ENCODE results near the gene IARS2. TPM values are rescaled to one million over a fixed set of nuclear protein-coding genes. Genes with fewer than 3 reads are reported as not detected.

Gene IARS2
- total RNA-seq: 99.8 and 113 TPM in 2 replicates

DNA sequence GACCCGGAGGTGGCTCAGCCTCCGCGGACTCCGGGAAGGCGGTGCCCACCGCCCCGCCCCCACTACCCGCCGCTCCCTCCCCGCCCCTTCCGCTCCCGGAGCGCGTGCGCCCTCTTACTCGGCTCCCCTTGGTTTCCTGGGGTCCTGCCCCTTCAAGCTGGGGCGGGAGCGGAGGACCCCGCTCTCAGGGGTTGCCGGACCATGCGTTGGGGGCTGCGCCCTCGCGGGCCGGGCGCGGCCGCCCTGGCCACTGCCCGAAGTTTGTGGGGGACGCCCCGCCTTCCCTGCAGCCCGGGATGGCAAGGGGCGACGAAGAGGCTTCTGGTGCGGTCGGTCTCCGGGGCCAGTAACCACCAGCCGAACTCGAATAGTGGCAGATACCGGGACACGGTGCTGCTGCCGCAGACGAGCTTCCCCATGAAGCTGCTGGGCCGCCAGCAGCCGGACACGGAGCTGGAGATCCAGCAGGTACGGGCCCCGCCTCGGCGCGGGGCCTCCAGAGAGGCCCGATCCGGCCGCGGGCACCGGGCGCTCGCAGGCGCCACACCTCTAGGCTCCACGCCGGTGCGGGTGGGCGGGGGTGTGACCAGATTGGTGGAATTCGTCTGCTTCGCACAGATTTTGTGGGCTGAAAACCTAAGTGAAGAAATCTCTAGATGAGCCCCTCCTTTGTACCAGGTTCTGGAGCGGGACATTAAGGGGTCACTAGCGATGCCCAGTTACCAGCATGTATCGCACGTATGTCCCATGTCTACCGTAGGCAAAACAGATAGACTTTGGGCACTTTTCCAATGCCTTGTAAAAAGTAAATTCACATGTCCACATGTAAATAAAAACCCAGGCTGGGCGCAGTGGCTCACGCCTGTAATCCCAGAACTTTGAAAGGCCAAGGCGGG lies at the start of gene IARS2:
Gene IARS2, plus strand, starts transcription at position 117 of the 896 bp plus-strand sequence. Its CDS starts 85 bp downstream, at position 202.

DNA sequence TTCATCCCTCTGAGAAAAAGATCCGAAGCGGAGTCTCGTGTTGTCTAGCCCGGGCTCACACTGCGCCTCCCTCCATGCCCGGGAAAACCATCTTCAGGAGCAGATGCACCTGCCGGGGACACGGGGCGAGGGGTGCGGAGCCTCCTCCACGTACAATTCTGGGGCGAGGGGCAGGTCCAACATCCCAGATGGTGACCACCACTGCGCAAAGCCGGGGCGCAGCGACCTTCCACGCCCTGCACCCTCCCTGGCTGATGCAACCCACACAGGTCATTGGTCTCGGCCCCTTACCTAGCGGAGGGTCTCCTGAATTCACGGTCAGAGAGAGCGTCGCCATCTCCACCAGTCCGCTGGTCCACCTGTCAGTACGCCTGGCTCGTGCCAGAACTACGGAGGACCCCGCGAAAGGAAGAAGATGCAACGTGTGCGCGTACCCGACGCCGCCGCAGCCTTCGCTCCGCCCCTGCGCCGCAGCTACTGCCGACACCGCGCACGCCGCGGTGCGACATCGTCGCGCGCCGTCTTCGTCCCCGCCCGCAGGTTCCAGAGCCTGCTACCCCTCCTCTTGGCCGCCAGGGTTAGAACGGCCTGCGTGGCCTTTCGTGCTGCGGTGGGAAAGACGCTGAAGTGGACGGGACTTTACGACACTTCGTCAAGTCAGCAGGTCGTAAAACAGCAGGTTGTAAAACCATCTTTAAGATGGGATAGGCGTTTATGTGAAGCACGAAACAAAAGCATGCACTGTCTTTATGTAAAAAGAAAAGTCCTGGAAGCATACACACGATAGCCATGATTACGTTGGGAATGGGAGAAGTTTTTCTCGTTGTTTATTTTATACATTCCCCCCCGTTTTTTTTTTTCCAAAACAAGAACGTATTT lies 47.6 kb upstream of the IARS2 start, which contains the start of gene EPRS1:
Gene EPRS1, minus strand, starts transcription at position 454 of the 879 bp plus-strand sequence. Its CDS starts 117 bp downstream, at position 337.

DNA sequence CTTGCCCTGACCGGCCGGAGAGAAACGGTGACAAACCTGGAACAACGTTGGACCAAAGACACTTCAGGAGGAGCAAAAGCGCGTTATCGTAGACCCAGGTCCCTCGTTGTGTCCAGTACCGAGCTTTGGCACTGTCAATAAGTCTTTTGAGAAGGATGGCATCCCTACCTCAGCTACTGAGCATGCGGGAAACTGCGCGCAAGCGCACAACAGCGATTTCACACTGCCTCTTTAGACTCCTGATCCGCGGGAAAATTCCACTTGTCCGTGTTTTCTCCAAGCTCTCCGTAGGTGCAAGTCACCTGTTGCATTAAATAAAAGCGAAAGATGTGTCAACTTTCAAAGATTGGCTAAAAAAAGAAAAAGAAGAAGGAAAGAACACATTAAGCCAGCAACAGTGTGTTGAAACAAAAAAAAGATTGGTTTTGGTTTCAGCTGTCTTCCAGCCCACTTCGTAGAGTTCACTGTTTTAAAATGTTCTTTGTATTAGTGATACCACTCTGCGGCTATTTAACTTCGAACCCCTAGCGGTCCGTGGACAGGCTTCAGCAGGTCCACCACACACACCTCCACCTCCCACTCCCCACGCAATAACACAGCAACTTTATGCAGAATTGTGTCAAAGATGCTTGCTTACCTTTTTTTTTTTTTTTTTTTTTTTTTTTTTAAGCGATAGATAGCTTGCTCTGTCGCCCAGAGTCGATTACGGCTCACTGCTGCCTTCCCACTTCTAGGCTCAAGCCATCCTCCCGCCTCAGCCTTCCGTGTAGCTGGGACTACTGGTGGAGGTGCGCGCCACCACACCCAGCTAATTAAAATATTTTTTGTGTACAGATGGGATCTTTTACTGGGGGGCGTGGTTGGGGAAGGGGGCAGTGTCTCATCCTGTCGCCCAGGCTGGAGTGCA lies 4.0 kb upstream of the IARS2 start, which contains the start of gene BPNT1:
Gene BPNT1, minus strand, starts transcription at position 139 of the 907 bp plus-strand sequence. CDS start 9,942 bp downstream, outside the sequence.

Other genes with a start within 250 kb of the IARS2 start
- not detected in 2 replicates for gene SLC30A10, start 165.6 kb upstream of the IARS2 start, total RNA-seq
- 235 and 253 TPM in 2 replicates for gene EPRS1, start 47.6 kb upstream of the IARS2 start, total RNA-seq
- gene BPNT1, start 4.3 kb upstream of the IARS2 start, total RNA-seq: 23.1 and 26.9 TPM in 2 replicates
- gene RAB3GAP2, start 178.3 kb downstream of the IARS2 start, total RNA-seq: 47.3 and 52.7 TPM in 2 replicates